ENCODE data around the gene DYNLT2B.

The DYNLT2B gene

GRCh38 chr3:196321162-196321561 is 3.1 kb upstream of the DYNLT2B start:
- TF ChIP-seq, protein P1, sequence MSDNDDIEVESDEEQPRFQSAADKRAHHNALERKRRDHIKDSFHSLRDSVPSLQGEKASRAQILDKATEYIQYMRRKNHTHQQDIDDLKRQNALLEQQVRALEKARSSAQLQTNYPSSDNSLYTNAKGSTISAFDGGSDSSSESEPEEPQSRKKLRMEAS (IDR thresholded peaks at IDR 0.05) = no peak
- TF ChIP-seq TAF1 (IDR thresholded peaks at IDR 0.05; ENCODE audit: low read depth) = no peak
- no peak for TF ChIP-seq FOXM1 (IDR thresholded peaks at IDR 0.05; ENCODE audit: borderline replicate concordance, low read depth)
- TF ChIP-seq EGR1 (IDR thresholded peaks at IDR 0.05) = no peak

GRCh38 chr3:196320137-196320536 is 2.1 kb upstream of the DYNLT2B start:
- TF ChIP-seq EP300 (IDR thresholded peaks at IDR 0.05; ENCODE audit: borderline replicate concordance) = no peak
- no peak for TF ChIP-seq CEBPB (IDR thresholded peaks at IDR 0.05)
- TF ChIP-seq TEAD4 (IDR thresholded peaks at IDR 0.05) = no peak
- TF ChIP-seq YY1 (IDR thresholded peaks at IDR 0.05; ENCODE audit: low read depth) = no peak
- TF ChIP-seq, protein P2, sequence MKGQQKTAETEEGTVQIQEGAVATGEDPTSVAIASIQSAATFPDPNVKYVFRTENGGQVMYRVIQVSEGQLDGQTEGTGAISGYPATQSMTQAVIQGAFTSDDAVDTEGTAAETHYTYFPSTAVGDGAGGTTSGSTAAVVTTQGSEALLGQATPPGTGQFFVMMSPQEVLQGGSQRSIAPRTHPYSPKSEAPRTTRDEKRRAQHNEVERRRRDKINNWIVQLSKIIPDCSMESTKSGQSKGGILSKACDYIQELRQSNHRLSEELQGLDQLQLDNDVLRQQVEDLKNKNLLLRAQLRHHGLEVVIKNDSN (IDR thresholded peaks at IDR 0.05) = no peak
- no peak for TF ChIP-seq ZBTB7A (IDR thresholded peaks at IDR 0.05; ENCODE audit: low read depth)
- TF ChIP-seq TAF1 (IDR thresholded peaks at IDR 0.05; ENCODE audit: low read depth) = no peak
- no peak for TF ChIP-seq RAD21 (IDR thresholded peaks at IDR 0.05; ENCODE audit: low read depth)
- no peak for TF ChIP-seq FOXM1 (IDR thresholded peaks at IDR 0.05; ENCODE audit: borderline replicate concordance, low read depth)
- TF ChIP-seq, protein P1 (IDR thresholded peaks at IDR 0.05) = no peak
- no peak for TF ChIP-seq TCF12 (IDR thresholded peaks at IDR 0.05; ENCODE audit: low read depth)
- no peak for TF ChIP-seq NFIC (IDR thresholded peaks at IDR 0.05)
- TF ChIP-seq, protein P3, sequence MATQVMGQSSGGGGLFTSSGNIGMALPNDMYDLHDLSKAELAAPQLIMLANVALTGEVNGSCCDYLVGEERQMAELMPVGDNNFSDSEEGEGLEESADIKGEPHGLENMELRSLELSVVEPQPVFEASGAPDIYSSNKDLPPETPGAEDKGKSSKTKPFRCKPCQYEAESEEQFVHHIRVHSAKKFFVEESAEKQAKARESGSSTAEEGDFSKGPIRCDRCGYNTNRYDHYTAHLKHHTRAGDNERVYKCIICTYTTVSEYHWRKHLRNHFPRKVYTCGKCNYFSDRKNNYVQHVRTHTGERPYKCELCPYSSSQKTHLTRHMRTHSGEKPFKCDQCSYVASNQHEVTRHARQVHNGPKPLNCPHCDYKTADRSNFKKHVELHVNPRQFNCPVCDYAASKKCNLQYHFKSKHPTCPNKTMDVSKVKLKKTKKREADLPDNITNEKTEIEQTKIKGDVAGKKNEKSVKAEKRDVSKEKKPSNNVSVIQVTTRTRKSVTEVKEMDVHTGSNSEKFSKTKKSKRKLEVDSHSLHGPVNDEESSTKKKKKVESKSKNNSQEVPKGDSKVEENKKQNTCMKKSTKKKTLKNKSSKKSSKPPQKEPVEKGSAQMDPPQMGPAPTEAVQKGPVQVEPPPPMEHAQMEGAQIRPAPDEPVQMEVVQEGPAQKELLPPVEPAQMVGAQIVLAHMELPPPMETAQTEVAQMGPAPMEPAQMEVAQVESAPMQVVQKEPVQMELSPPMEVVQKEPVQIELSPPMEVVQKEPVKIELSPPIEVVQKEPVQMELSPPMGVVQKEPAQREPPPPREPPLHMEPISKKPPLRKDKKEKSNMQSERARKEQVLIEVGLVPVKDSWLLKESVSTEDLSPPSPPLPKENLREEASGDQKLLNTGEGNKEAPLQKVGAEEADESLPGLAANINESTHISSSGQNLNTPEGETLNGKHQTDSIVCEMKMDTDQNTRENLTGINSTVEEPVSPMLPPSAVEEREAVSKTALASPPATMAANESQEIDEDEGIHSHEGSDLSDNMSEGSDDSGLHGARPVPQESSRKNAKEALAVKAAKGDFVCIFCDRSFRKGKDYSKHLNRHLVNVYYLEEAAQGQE (IDR thresholded peaks at IDR 0.05; ENCODE audit: low read depth) = no peak
- no peak for TF ChIP-seq CREB1 (IDR thresholded peaks at IDR 0.05; ENCODE audit: low read depth)
- no peak for TF ChIP-seq EGR1 (IDR thresholded peaks at IDR 0.05)

DNA sequence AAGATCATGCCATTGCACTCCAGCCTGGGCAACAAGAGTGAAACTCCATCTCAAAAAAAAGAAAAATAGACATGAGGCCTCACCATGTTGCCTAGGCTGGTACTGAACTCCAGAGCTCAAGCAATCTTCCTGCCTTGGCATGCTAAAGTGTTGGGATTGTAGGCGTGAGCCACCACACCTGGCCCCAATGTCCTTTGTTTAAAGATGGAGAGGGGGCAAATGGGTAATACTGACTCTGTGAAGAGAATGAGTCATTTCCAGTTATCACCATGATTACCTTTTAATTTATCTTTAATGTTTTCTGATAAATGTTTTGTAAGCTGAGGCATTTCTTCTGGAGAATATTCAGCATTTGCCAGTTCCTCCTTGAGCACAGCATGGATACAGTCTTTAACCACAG is 2.2 kb downstream of the DYNLT2B start:
- TF ChIP-seq, protein P3 (IDR thresholded peaks at IDR 0.05; ENCODE audit: low read depth) = no peak
- TF ChIP-seq EP300 (IDR thresholded peaks at IDR 0.05; ENCODE audit: borderline replicate concordance) (no peak), TEAD4 (IDR thresholded peaks at IDR 0.05) (no peak), EGR1 (IDR thresholded peaks at IDR 0.05) (no peak), TAF1 (IDR thresholded peaks at IDR 0.05; ENCODE audit: low read depth) (no peak), FOXM1 (IDR thresholded peaks at IDR 0.05; ENCODE audit: borderline replicate concordance, low read depth) (no peak), YY1 (IDR thresholded peaks at IDR 0.05; ENCODE audit: low read depth) (no peak), NFIC (IDR thresholded peaks at IDR 0.05) (no peak), CEBPB (IDR thresholded peaks at IDR 0.05) (no peak), TCF12 (IDR thresholded peaks at IDR 0.05; ENCODE audit: low read depth) (no peak), CREB1 (IDR thresholded peaks at IDR 0.05; ENCODE audit: low read depth) (no peak), RAD21 (IDR thresholded peaks at IDR 0.05; ENCODE audit: low read depth) (no peak), ZBTB7A (IDR thresholded peaks at IDR 0.05; ENCODE audit: low read depth) (no peak)
- TF ChIP-seq, protein P1 (IDR thresholded peaks at IDR 0.05) = no peak
- TF ChIP-seq, protein P2 (IDR thresholded peaks at IDR 0.05) = no peak

DNA sequence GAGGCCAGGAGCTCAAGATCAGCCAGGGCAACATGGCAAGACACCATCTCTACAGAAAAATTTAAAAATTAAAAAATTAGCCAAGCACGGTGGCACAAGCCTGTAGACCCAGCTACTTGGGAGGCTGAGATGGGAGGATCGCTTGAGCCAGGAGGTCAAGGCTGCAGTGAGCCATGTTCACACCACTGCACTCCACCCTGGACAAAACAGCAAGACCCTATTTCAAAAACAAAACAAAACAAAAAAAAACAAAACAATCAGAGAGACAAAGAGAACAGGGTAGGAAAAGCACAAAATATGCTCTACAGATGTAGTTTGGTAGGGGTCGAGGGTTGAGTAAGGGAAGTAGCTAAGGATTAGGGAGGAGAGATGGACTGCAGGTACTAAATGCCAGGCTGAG is 3.4 kb downstream of the DYNLT2B start:
- TF ChIP-seq TCF12 (IDR thresholded peaks at IDR 0.05; ENCODE audit: low read depth) (no peak), CEBPB (IDR thresholded peaks at IDR 0.05) (no peak)

DNA sequence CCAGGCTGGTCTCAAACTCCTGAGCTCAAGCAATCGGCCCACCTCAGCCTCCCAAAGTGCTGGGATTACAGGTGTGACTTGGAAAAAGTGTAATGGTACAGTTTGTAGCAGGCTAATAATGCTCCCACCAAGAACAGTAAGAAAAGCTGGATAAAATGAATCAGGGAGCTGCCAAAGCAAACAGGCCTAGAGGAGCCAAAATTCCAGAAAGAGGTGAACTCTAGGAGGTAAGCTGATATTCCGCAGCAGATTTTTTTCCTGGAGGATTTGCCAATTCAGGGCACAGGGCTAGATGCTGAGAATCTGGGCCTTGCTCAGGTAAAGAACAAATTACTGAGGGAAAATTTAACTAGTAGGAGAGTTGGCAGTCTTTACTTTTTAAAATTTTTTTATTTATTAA is 19.5 kb downstream of the DYNLT2B start:
- TF ChIP-seq FOXM1 (IDR thresholded peaks at IDR 0.05; ENCODE audit: borderline replicate concordance, low read depth) = no peak
- TF ChIP-seq, protein P3 (IDR thresholded peaks at IDR 0.05; ENCODE audit: low read depth) = no peak
- TF ChIP-seq EP300 (IDR thresholded peaks at IDR 0.05; ENCODE audit: borderline replicate concordance) = no peak
- no peak for TF ChIP-seq TAF1 (IDR thresholded peaks at IDR 0.05; ENCODE audit: low read depth)
- TF ChIP-seq, protein P2 (IDR thresholded peaks at IDR 0.05) = no peak
- no peak for TF ChIP-seq CEBPB (IDR thresholded peaks at IDR 0.05)
- no peak for TF ChIP-seq TEAD4 (IDR thresholded peaks at IDR 0.05)
- no peak for TF ChIP-seq EGR1 (IDR thresholded peaks at IDR 0.05)
- TF ChIP-seq NFIC (IDR thresholded peaks at IDR 0.05) = no peak
- no peak for TF ChIP-seq TCF12 (IDR thresholded peaks at IDR 0.05; ENCODE audit: low read depth)
- no peak for TF ChIP-seq CREB1 (IDR thresholded peaks at IDR 0.05; ENCODE audit: low read depth)
- no peak for TF ChIP-seq YY1 (IDR thresholded peaks at IDR 0.05; ENCODE audit: low read depth)
